ENCODE data around the gene SCYGR1.

DNA sequence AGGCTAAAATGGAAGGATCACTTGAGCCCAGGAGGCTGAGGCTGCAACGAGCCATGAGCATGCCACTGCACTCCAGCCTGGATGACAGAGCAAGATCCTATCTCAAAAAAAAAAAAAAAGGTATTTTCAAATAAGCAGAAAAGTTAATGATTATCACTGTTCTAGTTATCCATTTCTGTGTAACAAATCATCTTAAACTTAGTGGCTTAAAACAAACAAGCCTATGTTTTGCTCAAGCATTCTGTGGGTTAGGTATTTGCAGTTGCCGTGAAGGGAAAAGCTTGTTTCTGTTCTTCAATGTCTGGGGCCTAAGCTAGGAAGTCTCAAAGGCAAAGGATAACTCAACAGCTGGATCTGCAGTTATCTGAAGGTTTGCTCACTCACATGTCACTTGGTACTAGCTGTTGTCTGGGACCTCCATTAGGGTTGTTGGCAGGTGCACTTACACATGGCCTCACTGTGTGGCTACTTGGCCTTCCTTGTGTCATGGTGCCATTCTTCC is 48.6 kb downstream of the SCYGR1 start:
- TF ChIP-seq TAF1 (IDR thresholded peaks at IDR 0.05; ENCODE audit: borderline replicate concordance, insufficient read depth, low read length) (no peak), SIN3A (IDR thresholded peaks at IDR 0.05; ENCODE audit: borderline replicate concordance, insufficient read depth, low read length) (no peak)
